GM12891 (cell line): ENCODE data around the gene SHQ1.

Experiments used
- POLR2A ChIP-seq: IDR thresholded peaks from 2 replicates; pipeline ENCODE4 v1.6.1; 2011; ENCODE audit warnings: low read depth, low read length, control low read depth
- TAF1 ChIP-seq: IDR thresholded peaks from 2 replicates; pipeline ENCODE4 v1.6.1; 2011; ENCODE audit warnings: low read depth, low read length, control low read depth

- TF ChIP-seq TAF1 (no peak), POLR2A (no peak)
These were observed 58.5 kb downstream of the SHQ1 start for GRCh38 chr3:72789786-72790185.
